ENCODE data around the gene EFCAB6. TPM values are rescaled to one million over a fixed set of nuclear protein-coding genes. Genes with fewer than 3 reads are reported as not detected.

EFCAB6 gene
- total and polyA plus RNA-seq, 12 donors, result 1.6 to 4.8 (median 2.9) TPM

DNA sequence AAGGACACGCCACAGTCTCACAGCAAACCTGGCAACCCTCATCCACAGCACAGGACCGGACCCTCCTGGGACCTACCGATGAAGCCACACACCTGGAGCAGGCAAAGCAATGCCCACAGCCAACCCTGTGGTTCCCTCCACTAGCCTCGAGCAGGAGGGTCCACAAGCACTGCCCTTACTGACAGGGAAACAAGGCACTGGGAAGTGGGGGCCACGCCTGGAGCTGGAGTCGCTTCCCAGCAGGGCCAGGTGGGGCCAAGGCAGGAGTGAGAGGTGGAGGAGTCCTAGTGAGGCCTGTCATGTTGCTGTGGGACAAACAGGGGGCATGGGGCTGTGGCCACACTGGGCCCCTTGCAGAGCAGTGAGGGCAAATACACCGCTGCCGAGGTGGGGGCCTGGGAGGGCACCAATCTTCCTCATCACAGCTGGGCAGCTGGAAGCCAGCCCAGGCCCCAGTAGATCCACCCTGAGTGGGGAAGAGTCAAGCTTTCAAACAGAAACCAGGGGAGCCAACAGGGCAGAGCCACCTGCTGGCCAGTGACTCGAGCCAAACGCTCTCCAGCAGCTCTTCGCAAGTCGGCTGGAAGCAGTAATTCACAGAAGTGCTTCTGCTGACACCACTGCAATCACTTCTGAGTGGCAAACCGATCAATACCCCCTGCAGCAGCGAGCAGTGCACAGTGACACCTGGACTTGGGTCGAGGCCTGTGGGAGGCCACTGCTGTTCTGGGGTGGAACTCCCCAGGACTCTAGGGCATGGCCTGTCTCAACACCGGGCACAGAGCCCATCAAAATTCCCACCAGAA lies 36.5 kb upstream of the EFCAB6 start:
- Histone ChIP-seq H3K36me3 (replicated peaks in 1 of 2) (no peaks in the 10 kb centered on the region), H3K9me3 (replicated peaks in 1 of 3) (no peaks in the 10 kb centered on the region), H3K27me3 (no peaks in the 10 kb centered on the region), H3K4me3 (no peak overlapping the region), H3K27ac (no peak overlapping the region), H3K4me1 (replicated peaks in 1 of 2) (no peaks in the 10 kb centered on the region)
- intact Hi-C loops (cut with DNase I), result no loop called here
- TF ChIP-seq, protein P1, sequence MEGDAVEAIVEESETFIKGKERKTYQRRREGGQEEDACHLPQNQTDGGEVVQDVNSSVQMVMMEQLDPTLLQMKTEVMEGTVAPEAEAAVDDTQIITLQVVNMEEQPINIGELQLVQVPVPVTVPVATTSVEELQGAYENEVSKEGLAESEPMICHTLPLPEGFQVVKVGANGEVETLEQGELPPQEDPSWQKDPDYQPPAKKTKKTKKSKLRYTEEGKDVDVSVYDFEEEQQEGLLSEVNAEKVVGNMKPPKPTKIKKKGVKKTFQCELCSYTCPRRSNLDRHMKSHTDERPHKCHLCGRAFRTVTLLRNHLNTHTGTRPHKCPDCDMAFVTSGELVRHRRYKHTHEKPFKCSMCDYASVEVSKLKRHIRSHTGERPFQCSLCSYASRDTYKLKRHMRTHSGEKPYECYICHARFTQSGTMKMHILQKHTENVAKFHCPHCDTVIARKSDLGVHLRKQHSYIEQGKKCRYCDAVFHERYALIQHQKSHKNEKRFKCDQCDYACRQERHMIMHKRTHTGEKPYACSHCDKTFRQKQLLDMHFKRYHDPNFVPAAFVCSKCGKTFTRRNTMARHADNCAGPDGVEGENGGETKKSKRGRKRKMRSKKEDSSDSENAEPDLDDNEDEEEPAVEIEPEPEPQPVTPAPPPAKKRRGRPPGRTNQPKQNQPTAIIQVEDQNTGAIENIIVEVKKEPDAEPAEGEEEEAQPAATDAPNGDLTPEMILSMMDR (IDR thresholded peaks at IDR 0.05), result peak in 2 of 6 experiments; percentile 24 to 25
- no peak for TF ChIP-seq POLR2A (IDR thresholded peaks at IDR 0.05)
- peak in 2 of 7 donors; percentile 10 to 69 for DNase-seq
- WGBS, 4 donors, result 47 to 58% (median 52%) methylated on average over 10 to 16 of the region's 16 CpGs

DNA sequence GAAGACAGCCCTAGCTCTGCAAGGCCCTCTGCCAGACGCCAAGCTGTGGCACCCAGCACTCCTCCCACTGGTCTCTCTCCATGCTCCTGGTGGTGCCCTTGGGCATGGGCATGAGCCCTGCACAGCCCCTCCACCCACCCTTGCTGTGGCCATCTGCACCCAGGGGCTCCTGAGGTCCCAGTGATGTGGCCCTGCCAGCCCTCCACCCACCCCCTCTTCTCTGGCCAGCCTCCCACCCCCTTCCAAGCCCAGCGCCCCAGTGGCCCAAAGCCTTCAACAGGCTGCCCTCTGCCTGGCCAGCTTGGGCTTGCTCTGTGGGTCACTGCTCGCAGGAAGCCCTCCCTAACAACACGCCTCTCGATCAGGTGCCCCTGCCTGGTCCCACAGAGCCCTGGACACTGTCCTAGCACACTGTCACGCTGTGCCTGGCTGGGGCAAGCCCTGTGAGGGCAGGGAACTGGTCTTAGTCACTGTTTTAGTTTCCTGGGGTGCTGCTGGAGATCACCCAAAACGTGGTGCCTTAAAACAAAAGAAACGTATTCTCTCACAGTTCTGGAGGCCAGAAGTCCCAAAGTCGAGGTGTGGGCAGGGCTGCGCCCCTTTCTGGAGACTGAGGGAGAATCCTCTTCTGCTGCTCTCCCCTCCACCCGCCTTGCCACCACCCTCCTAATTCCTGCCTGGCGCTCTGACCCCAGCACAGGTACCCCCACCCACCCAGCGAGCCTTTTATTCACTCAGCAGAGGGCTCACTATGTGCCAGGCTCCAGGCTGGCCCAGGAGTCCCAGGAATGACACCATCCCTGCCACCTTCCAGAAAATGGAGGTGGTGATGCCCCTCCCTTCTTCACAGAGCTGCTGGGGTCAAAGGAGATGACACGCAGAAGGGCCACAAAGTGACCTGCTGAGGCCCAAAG lies 35.5 kb upstream of the EFCAB6 start:
- WGBS, 4 donors, result 78 to 82% (median 80%) methylated on average over 12 to 14 of the region's 14 CpGs
- Histone ChIP-seq H3K4me3 (no peak overlapping the region), H3K4me1 (replicated peaks in 1 of 2) (no peaks in the 10 kb centered on the region), H3K36me3 (replicated peaks in 1 of 2) (no peaks in the 10 kb centered on the region), H3K27me3 (no peaks in the 10 kb centered on the region), H3K9me3 (replicated peaks in 1 of 3) (no peaks in the 10 kb centered on the region), H3K27ac (no peak overlapping the region)
- intact Hi-C loops (cut with DNase I), result no loop called here
- DNase-seq, result peak in 2 of 7 donors; percentile 4 to 5
- TF ChIP-seq, protein P1 (IDR thresholded peaks at IDR 0.05), result no peak
- TF ChIP-seq POLR2A (IDR thresholded peaks at IDR 0.05), result no peak

DNA sequence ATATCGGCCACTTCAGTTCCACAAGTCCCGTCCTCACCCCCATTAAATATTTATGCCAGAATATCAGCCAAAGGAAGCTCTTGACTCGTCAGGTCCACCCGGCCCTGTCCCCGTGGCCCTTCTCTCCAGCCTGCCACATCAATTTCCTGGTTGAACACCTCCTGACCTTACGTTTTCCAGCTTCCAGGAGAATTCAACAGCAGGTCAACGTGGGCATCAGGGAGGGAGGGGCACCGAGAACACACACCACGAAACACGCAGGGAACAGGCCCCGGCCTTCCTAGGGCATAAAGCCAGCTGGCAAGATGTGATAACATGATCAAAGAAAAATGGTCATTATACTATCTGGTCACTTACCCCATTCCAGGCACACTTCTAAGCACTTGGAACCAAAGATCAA lies 34.9 kb upstream of the EFCAB6 start:
- DNase-seq, result peak in 1 of 7 donors; percentile 2
- Histone ChIP-seq H3K4me3 (no peak overlapping the region), H3K36me3 (replicated peaks in 1 of 2) (no peaks in the 10 kb centered on the region), H3K4me1 (replicated peaks in 1 of 2) (no peaks in the 10 kb centered on the region), H3K27me3 (no peaks in the 10 kb centered on the region), H3K27ac (no peak overlapping the region), H3K9me3 (replicated peaks in 1 of 3) (no peaks in the 10 kb centered on the region)
- intact Hi-C loops (cut with DNase I), result no loop called here
- TF ChIP-seq, protein P1 (IDR thresholded peaks at IDR 0.05), result no peak
- no peak for TF ChIP-seq POLR2A (IDR thresholded peaks at IDR 0.05)
- WGBS, 4 donors, result 60 to 75% (median 72%) methylated on average over 11 of the region's 11 CpGs

DNA sequence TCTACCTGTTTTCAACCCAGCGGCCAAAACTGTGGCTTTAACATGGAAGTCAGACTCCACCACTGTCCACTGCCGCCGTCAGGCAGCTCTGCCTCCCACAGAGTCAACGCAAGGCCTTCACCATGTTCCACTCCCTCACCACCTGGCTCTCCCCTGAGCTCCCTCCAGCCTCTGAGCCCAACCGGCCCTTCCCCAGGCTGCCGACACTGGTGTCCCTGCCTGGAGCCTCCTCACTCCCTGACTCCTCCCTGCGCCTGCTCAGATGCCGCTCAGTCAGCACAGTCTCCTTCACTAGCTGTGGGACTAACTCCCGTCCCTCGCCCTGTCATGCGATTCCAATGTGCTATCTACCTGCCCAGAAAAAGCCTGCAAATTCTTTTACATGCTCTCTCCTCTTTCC lies 33.9 kb upstream of the EFCAB6 start:
- H3K4me3 ChIP-seq, result no peak overlapping the region
- H3K27ac ChIP-seq, result no peak overlapping the region
- H3K36me3 ChIP-seq (replicated peaks in 1 of 2), result no peaks in the 10 kb centered on the region
- no peaks in the 10 kb centered on the region for H3K9me3 ChIP-seq (replicated peaks in 1 of 3)
- TF ChIP-seq, protein P1 (IDR thresholded peaks at IDR 0.05), result no peak
- TF ChIP-seq POLR2A (IDR thresholded peaks at IDR 0.05), result no peak
- no peak for DNase-seq
- H3K4me1 ChIP-seq (replicated peaks in 1 of 2), result no peaks in the 10 kb centered on the region
- no peaks in the 10 kb centered on the region for H3K27me3 ChIP-seq
- intact Hi-C loops (cut with DNase I), result no loop called here
- WGBS, 4 donors, result 68 to 82% (median 79%) methylated on average over 11 of the region's 11 CpGs

All from adrenal gland (tissue), 12 donors.